K562 (cell line): Measurements from ENCODE around the gene KIF17. TPM values are rescaled to one million over a fixed set of nuclear protein-coding genes. Genes with fewer than 3 reads are reported as not detected.

Experiments used
- ATAC-seq: fragments of 200-7000 bp; cut with Tn5 transposase; 3 replicates; pipeline ENCODE4 v1.9.1; 2020; ENCODE audit warnings: moderate library complexity
- BruUV-seq: library from RNA; stranded (reverse); fragments of 400-500 nt; replicated peaks from 2 replicates; lab custom pipeline; 2021; lab: Mats Ljungman, UMichigan
- CTCF ChIA-PET: fragments of 300-600 bp; formaldehyde crosslinking; extraction: SDS; loops from one replicate; lab custom pipeline; 2021; ENCODE audit warnings: low intra/inter-chr PET ratio; lab: Yijun Ruan, JAX
- POLR2A ChIA-PET: fragments of 300-600, 350-650 bp; sonication (Branson Sonifier 250); formaldehyde crosslinking; extraction: SDS; loops from one replicate; lab custom pipeline; 2021; ENCODE audit warnings: antibody characterized with exemption, inconsistent platforms; lab: Yijun Ruan, JAX
- DNase-seq, 4 experiments: peaks; one replicate each; pipeline versions ENCODE4 v3.0.0 to v3.0.0-alpha.2; 2011 to 2018; ENCODE audit warnings: low spot score in 3 of 4, mixed read lengths in 3 of 4; ENCODE audit errors: extremely low read depth in 1 of 4
- FAIRE-seq: peaks from 2 replicates; lab custom pipeline; 2011; peaks lifted over from hg19 to GRCh38; lab: Jason Lieb, UNC
- H2AFZ ChIP-seq: 2 replicates; pipeline ENCODE4 v1.6.0; 2011; ENCODE audit warnings: low read depth, low read length, control low read depth, inconsistent platforms
- H3K27ac ChIP-seq: fragments of 200-600 bp; 3 replicates; pipeline ENCODE4 v1.8.0; 2011; ENCODE audit warnings: low read depth, mild to moderate bottlenecking, control low read depth, inconsistent platforms, low read length, moderate library complexity, mixed read lengths; ENCODE audit errors: extremely low read depth
- H3K27me3 ChIP-seq, 2 experiments: fragments of 300-600 bp in 1 of 2; 2 replicates in 1 of 2; 3 replicates in 1 of 2; pipeline versions ENCODE4 v1.6.0 to v1.8.0; 2011; ENCODE audit warnings: inconsistent platforms in 2 of 2, low read length in 2 of 2, mild to moderate bottlenecking in 1 of 2, mixed read lengths in 1 of 2, moderate library complexity in 1 of 2; ENCODE audit not compliant: control insufficient read depth in 2 of 2, insufficient read depth in 2 of 2
- H3K36me3 ChIP-seq: fragments of 300-600 bp; 3 replicates; pipeline ENCODE4 v1.8.0; 2011; ENCODE audit warnings: mild to moderate bottlenecking, low read length, inconsistent platforms; ENCODE audit not compliant: control insufficient read depth, insufficient read depth
- H3K4me1 ChIP-seq, 2 experiments: fragments of 200-600 bp in 1 of 2; replicated peaks in 1 of 2; 2 replicates in 1 of 2; 3 replicates in 1 of 2; pipeline versions ENCODE4 v1.5.1 to v1.8.0; 2011; ENCODE audit warnings: inconsistent platforms in 2 of 2, low read length in 2 of 2, mild to moderate bottlenecking in 1 of 2, mixed read lengths in 1 of 2, moderate library complexity in 1 of 2; ENCODE audit not compliant: control insufficient read depth in 2 of 2, insufficient read depth in 2 of 2
- H3K4me2 ChIP-seq: 2 replicates; pipeline ENCODE4 v1.6.1; 2011; ENCODE audit warnings: low read length, control low read depth, inconsistent platforms, mixed read lengths; ENCODE audit not compliant: insufficient read depth
- H3K4me3 ChIP-seq: fragments of 200-600 bp; sonication (generic), shearing (Covaris generic); 2 replicates; pipeline ENCODE4 v1.5.1; 2016; ENCODE audit warnings: control low read depth, inconsistent platforms
- H3K79me2 ChIP-seq: fragments of 200-600 bp; 3 replicates; pipeline ENCODE4 v1.8.0; 2011; ENCODE audit warnings: low read length, inconsistent platforms; ENCODE audit not compliant: control insufficient read depth, insufficient read depth
- H3K9ac ChIP-seq, 2 experiments: 2 replicates each; pipeline versions ENCODE4 v1.6.0 to v1.6.1; 2011; ENCODE audit warnings: low read depth in 2 of 2, low read length in 2 of 2, control low read depth in 1 of 2, inconsistent platforms in 1 of 2, mild to moderate bottlenecking in 1 of 2, mixed read lengths in 1 of 2; ENCODE audit not compliant: insufficient read depth in 1 of 2
- H3K9me1 ChIP-seq: one replicate; pipeline ENCODE4 v1.6.0; 2011; ENCODE audit warnings: inconsistent platforms, mild to moderate bottlenecking, low read length, moderate library complexity; ENCODE audit not compliant: control insufficient read depth, insufficient read depth
- H3K9me3 ChIP-seq: replicated peaks from 2 replicates; pipeline ENCODE4 v1.5.1; 2011; ENCODE audit warnings: low read depth, low read length, inconsistent platforms; ENCODE audit not compliant: control insufficient read depth, insufficient read depth
- H4K20me1 ChIP-seq: replicated peaks from 2 replicates; pipeline ENCODE4 v1.6.1; 2011; ENCODE audit warnings: low read length, inconsistent platforms, mixed read lengths; ENCODE audit not compliant: control insufficient read depth, insufficient read depth
- BMI1 ChIP-seq: fragments of 150-350 bp; IDR thresholded peaks from 2 replicates; pipeline ENCODE4 v1.6.1; 2014; ENCODE audit warnings: low read length
- CBFA2T3 ChIP-seq: fragments of 450-650 bp; IDR thresholded peaks from 2 replicates; pipeline ENCODE4 v1.6.1; 2017
- ERF ChIP-seq: fragments of 450-650 bp; formaldehyde crosslinking; IDR thresholded peaks from 2 replicates; pipeline ENCODE4 v1.4.0; 2020; ENCODE audit warnings: mild to moderate bottlenecking, mixed read lengths
- NCOA6 ChIP-seq: fragments of 450-650 bp; IDR thresholded peaks from 2 replicates; pipeline ENCODE4 v1.6.1; 2017; ENCODE audit warnings: mild to moderate bottlenecking
- NELFE ChIP-seq: IDR thresholded peaks from 2 replicates; pipeline ENCODE4 v1.6.1; 2011; ENCODE audit warnings: mild to moderate bottlenecking; ENCODE audit not compliant: insufficient read depth, insufficient read length
- PYGO2 ChIP-seq: fragments of 450-650 bp; IDR thresholded peaks from 2 replicates; pipeline ENCODE4 v1.6.1; 2016; ENCODE audit warnings: mild to moderate bottlenecking, missing genetic modification characterization, moderate library complexity, missing compliant biosample characterization
- SMAD3 ChIP-seq: fragments of 450-650 bp; formaldehyde crosslinking; conservative IDR thresholded peaks from 2 replicates; pipeline ENCODE4 v1.4.0; 2020; ENCODE audit warnings: mild to moderate bottlenecking
- SPI1 ChIP-seq: IDR thresholded peaks from 2 replicates; pipeline ENCODE4 v1.6.1; 2011; ENCODE audit warnings: low read depth, low read length, control low read depth, borderline replicate concordance
- ZKSCAN8 ChIP-seq: fragments of 200-800 bp; sonication (Bioruptor generic); IDR thresholded peaks from 2 replicates; pipeline ENCODE4 v1.6.1; 2016; ENCODE audit warnings: missing genetic modification characterization, missing compliant biosample characterization
- ZNF407 ChIP-seq: fragments of 450-650 bp; IDR thresholded peaks from 2 replicates; pipeline ENCODE4 v1.6.1; 2016; ENCODE audit warnings: low read depth
- ZNF408 ChIP-seq: fragments of 250-450 bp; sonication (Bioruptor Pico); IDR thresholded peaks from 2 replicates; pipeline ENCODE4 v1.4.0; 2020; ENCODE audit warnings: low read depth, mild to moderate bottlenecking, moderate library complexity
- ZNF584 ChIP-seq: fragments of 200-800 bp; sonication (Bioruptor generic); IDR thresholded peaks from 2 replicates; pipeline ENCODE4 v1.6.1; 2016; ENCODE audit warnings: low read depth, mild to moderate bottlenecking, missing genetic modification characterization, missing compliant biosample characterization
- WGBS: fragments of 100-300 bp; shearing (Covaris generic); methylation state at CpG from one replicate; pipeline ENCODE4 v1.1.6; 2016; ENCODE audit warnings: low coverage, mixed read lengths; ENCODE audit not compliant: insufficient coverage; ENCODE audit errors: missing lambda C conversion rate; 5-methylcytosine and 5-hydroxymethylcytosine counted together
- in situ Hi-C: fragments of 300-500 bp; cut with MboI; formaldehyde crosslinking; loops from 4 replicates; pipeline ENCODE4 v1.15.0; 2018; ENCODE audit warnings: inconsistent platforms, mixed read lengths
- intact Hi-C: fragments of 100-400 bp; cut with micrococcal nuclease; formaldehyde crosslinking; loops from 2 replicates; pipeline ENCODE4 v1.14.2; 2022
- polyA plus RNA-seq, 8 experiments: library from polyadenylated mRNA; depleted of rRNA in 4 of 8; stranded (reverse) in 5 of 8; unstranded in 3 of 8; fragments of >200 nt; fragmentation: Nextera tagmentation in 2 of 8; fragmentation: Illumina TruSeq in 1 of 8; extraction: Ambion mirVana in 2 of 8; extraction: Trizol in 1 of 8; gene quantifications; 2 replicates each; pipeline versions ENCODE4 v1.2.1 to v1.2.3, GENCODE V29; 2011 to 2014; ENCODE audit warnings: inconsistent platforms in 1 of 8, missing spikeins in 1 of 8
- total RNA-seq, 7 experiments: library from RNA; depleted of rRNA in 6 of 7; stranded (reverse); fragments of >200 nt in 6 of 7; fragmentation: Illumina TruSeq in 2 of 7; extraction: Trizol in 2 of 7; gene quantifications; 2 replicates each; pipeline versions ENCODE4 v1.2.1 to v1.2.3, GENCODE V29; 2011 to 2021; ENCODE audit warnings: low replicate concordance in 1 of 7
- TF ChIP-seq, protein P1 (sequence below): fragments of 150-350 bp; conservative IDR thresholded peaks from 2 replicates; pipeline ENCODE4 v1.6.1; 2014; ENCODE audit warnings: low read length

Gene KIF17
- total and polyA plus RNA-seq, 9 of the 15 experiments (the other 6 are each of a cell fraction or from before 2014, with no cell fraction given), result 0.04 to 0.47 (median 0.18) TPM; not detected in 5

- ChIA-PET POLR2A (interaction anchor here (1.8 to 2.3 kb wide), 2 partner anchors 10 to 119 kb away, joined by 5 to 12 read pairs; no protein-coding TSS in a partner anchor), CTCF (interaction anchor here (0.6 to 3.4 kb wide), 2 partner anchors 12 to 120 kb away, joined by 5 to 35 read pairs; no protein-coding TSS in a partner anchor)
- H3K4me2 ChIP-seq, result no peak overlapping the region
- no peak overlapping the region for H3K27ac ChIP-seq
- H3K9ac ChIP-seq, result no peak overlapping the region; a peak in 1 of 4 replicates
- H2AFZ ChIP-seq, result no peak overlapping the region
- DNase-seq (no peak), ATAC-seq (no peak; the same call in 2 of the 3 replicates), FAIRE-seq (no peak)
- H3K4me3 ChIP-seq, result no peak overlapping the region
- in situ Hi-C loops, result no loop called here
- H3K4me1 ChIP-seq, result peaks cover 0 to 8% of the 10 kb centered on the region in 2 experiments; a peak in 2 of 5 replicates
- no TSS peak for BruUV-seq
- peaks cover 2 to 10% of the 10 kb centered on the region in 2 experiments; a peak in 3 of 5 replicates for H3K27me3 ChIP-seq
- peaks cover 12% of the 10 kb centered on the region for H4K20me1 ChIP-seq
- no peaks in the 10 kb centered on the region for H3K79me2 ChIP-seq
- no peaks in the 10 kb centered on the region for H3K36me3 ChIP-seq
- intact Hi-C loops, result no loop called here
- H3K9me3 ChIP-seq, result no peaks in the 10 kb centered on the region
- no peaks in the 10 kb centered on the region for H3K9me1 ChIP-seq
- WGBS, result 9% methylated on average over 10 of the region's 10 CpGs
- TF ChIP-seq SMAD3 (CRISPR knock-in tag), result no peak
- TF ChIP-seq BMI1, result no peak
- TF ChIP-seq NELFE, result no peak
- no peak for TF ChIP-seq ZKSCAN8 (CRISPR knock-in tag)
- TF ChIP-seq ZNF584, result no peak
- TF ChIP-seq, protein P1, sequence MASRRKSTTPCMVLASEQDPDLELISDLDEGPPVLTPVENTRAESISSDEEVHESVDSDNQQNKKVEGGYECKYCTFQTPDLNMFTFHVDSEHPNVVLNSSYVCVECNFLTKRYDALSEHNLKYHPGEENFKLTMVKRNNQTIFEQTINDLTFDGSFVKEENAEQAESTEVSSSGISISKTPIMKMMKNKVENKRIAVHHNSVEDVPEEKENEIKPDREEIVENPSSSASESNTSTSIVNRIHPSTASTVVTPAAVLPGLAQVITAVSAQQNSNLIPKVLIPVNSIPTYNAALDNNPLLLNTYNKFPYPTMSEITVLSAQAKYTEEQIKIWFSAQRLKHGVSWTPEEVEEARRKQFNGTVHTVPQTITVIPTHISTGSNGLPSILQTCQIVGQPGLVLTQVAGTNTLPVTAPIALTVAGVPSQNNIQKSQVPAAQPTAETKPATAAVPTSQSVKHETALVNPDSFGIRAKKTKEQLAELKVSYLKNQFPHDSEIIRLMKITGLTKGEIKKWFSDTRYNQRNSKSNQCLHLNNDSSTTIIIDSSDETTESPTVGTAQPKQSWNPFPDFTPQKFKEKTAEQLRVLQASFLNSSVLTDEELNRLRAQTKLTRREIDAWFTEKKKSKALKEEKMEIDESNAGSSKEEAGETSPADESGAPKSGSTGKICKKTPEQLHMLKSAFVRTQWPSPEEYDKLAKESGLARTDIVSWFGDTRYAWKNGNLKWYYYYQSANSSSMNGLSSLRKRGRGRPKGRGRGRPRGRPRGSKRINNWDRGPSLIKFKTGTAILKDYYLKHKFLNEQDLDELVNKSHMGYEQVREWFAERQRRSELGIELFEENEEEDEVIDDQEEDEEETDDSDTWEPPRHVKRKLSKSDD, result no peak
- no peak for TF ChIP-seq SPI1
- TF ChIP-seq ZNF408 (CRISPR knock-in tag), result no peak
- no peak for TF ChIP-seq ZNF407
- no peak for TF ChIP-seq NCOA6
- TF ChIP-seq CBFA2T3, result no peak
- TF ChIP-seq PYGO2, result no peak
- no peak for TF ChIP-seq ERF (CRISPR knock-in tag)
These were observed 75.8 kb downstream of the KIF17 start for GRCh38 chr1:20641975-20642374.
